ENCODE data around the gene LMO2.

The LMO2 gene

GRCh38 chr11:33887886-33888285 lies 4.0 kb downstream of the LMO2 start:
- DNase-seq (ENCODE audit: low spot score), result no peak

- DNase-seq (ENCODE audit: low spot score), result no peak
Measured at GRCh38 chr11:33885338-33886005, 6.4 kb downstream of the LMO2 start.

GRCh38 chr11:33884601-33885000 lies 7.3 kb downstream of the LMO2 start:
- no peak for DNase-seq (ENCODE audit: low spot score)

GRCh38 chr11:33884035-33884434 lies 7.8 kb downstream of the LMO2 start:
- DNase-seq (ENCODE audit: low spot score), result no peak

DNA sequence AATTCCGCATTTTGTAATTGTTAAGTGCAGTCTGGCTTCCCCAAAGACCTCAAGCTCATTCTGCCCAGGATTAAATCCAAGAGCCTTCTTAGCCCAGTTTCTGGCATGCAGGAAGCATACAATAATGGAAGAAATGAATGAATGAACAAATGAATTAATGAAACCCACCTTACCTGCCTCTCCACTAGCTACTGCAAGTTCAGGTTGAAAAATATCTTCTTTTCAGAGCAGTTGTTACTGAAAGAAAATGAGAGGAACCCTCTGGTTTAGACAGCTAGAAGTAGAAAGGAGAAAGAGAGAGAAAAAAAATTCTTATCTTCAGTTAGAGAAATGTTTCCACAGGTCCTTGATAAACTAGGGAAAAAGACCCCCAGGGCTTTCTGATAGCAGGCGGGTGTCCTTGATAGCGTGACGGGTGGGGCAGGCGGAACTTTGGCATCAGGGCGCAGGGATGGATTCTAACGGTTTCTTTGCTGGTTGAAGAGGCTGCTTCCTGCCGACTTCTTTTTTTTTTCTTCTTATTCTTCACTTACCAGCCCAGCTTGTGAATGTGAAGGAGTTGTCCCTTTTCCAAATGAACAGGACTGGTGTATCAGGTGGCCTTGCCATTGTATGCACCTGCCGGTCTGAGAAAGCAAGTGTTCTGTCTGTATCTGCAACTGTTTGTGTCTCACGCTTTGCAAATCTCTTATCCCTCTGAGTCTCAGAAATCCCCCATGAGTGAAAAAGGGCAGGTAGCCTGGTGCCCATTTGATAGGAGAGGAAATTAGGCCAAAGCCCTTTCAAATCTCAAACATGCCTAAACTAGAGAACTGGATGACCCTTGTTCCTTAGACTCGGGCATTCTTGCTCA lies 10.0 kb downstream of the LMO2 start:
- no peak for DNase-seq (ENCODE audit: low spot score)

- no peak for DNase-seq (ENCODE audit: low spot score)
Measured at GRCh38 chr11:33880979-33881378, 10.9 kb downstream of the LMO2 start.

DNA sequence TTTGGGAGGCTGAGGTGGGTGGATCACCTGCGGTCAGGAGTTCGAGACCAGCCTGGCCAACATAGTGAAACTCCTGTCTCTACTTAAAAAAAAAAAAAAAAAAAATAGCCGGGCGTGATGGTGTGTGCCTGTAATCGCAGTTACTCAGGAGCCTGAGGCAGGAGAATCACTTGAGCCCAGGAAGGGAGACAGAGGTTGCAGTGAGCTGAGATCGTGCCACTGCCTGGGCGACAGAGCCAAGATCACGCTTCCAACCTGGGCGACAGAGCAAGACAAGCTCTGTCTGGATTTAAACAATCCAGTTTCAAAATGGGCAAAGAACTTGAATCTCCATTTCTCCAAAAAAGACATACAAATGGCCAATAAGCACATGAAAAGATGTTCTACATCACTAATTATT lies 12.5 kb downstream of the LMO2 start:
- DNase-seq (ENCODE audit: low spot score), result no peak

GRCh38 chr11:33877038-33877437 lies 14.8 kb downstream of the LMO2 start:
- DNase-seq (ENCODE audit: low spot score), result no peak

DNA sequence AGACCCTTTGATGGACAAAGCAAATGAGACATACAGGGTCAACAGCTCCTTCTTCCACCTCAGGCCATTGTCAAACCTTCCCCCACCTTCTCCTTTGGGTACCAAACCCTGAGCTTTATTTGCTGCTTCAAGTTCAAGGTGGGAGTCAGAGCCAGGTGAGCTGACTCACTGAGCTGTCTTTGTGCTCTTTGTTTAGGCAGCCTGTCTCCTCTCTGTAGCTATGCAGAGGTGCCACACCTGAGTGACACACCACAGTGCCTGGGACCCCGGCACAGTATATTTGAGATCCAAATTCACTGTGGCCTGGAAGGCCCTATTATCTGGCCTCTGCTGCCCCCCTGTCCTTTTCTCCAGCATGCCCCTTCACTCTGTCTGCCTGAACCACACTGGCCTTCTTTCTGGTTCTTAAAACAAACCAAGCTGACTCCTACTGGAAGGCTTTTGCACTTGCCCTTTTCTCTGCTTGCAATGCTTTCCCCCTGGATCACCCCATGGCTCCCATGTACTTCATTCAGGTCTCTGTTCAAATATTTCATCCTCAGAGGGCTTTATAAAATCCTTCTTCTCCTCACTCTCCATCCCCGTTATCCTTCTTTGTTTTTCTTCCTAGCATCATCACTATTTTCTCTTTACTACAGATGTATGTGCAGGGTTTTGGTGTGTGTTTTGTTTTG lies 16.1 kb downstream of the LMO2 start:
- no peak for DNase-seq (ENCODE audit: low spot score)

DNA sequence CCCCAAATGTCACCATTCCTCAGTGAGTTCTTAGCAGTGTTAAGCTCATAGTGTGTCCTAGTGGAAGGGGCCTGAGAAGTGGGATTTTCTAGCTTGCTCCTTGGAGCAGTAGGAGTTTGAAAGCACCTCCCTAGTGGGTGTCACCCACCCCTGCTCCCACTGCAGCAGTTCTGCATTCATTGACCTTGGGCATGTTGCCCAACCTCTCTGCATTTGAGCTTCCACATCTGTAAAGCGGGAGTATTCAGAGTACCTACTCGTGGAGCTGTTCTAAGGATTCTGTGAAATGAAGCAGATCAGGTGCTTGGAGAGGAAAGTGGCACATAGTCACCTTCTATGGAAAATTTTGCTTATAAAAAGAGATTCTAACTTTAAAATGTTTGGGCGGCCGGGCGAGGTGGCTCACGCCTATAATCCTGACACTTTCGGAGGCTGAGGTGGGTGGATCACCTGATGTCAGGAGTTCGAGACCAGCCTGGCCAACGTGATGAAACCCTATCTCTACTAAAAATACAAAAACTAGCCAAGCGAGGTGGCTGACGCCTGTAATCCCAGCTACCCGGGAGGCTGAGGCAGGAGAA lies 16.9 kb downstream of the LMO2 start:
- DNase-seq (ENCODE audit: low spot score), result no peak

GRCh38 chr11:33874433-33874832 lies 17.4 kb downstream of the LMO2 start:
- DNase-seq (ENCODE audit: low spot score), result no peak

GRCh38 chr11:33869481-33870422 lies 22.1 kb downstream of the LMO2 start:
- DNase-seq (ENCODE audit: low spot score), result peak; percentile 54

GRCh38 chr11:33868647-33869461 lies 23.0 kb downstream of the LMO2 start:
- DNase-seq (ENCODE audit: low spot score), result no peak

- DNase-seq (ENCODE audit: low spot score), result no peak
Measured at GRCh38 chr11:33867996-33868646, 23.8 kb downstream of the LMO2 start.

DNA sequence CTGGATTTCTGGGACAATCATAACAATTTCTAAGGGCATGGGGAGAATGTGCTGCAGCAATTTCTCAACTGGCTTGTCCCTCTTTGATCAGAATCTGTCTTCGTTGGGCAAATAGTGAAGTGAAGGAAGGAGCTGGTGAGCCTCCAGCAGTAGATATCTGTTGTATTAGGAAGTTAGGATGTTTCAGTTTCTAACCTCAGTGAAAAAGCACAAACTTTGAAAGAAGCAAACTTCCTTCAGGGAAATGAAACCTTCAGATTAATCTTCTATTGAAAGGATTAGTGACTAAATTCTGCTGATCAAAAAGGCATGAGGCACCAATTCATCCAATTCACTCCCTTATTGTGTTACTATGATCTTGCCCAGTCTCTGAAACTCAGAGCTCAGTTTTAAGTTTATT lies 24.3 kb downstream of the LMO2 start:
- DNase-seq (ENCODE audit: low spot score), result no peak

- no peak for DNase-seq (ENCODE audit: low spot score)
Measured at GRCh38 chr11:33866936-33867335, 24.9 kb downstream of the LMO2 start.

- no peak for DNase-seq (ENCODE audit: low spot score)
Measured at GRCh38 chr11:33864479-33864878, 27.4 kb downstream of the LMO2 start.

DNA sequence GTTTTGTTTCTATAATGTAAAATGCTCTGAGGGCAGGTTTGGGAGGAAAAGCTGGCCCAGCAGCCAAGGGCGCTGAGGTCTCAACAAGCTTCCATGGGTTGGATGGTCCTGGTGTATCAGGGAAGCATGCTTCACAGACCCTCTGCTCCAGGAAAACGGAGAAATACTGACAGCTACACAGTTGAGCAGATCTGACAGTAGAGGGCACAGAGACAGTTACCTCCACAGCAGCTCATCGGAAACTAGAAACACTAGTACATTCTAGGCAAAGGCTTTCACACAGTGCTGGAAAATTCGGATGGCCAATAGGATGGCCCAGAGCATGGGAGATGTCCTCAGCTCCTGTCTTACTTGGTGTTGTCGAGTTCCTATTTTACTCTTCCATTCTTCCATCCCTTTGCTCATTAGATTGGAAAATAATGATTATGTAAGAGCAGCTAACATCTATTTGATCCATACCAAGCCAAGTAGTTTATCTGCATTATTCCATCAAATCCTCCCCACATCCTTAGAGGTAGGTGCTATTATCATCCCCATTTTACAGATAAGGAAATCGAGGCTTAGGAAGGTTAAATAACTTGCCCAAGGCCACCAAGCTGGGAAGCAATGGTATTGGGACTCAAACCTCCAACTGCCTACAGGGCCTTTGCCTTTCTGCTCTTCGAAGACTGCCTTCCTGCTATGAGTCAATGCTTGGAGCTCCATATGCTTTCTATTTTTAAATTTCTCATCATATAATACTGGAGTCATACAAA lies 28.3 kb downstream of the LMO2 start:
- no peak for DNase-seq (ENCODE audit: low spot score)

- DNase-seq (ENCODE audit: low spot score), result no peak
Measured at GRCh38 chr11:33861941-33862589, 29.8 kb downstream of the LMO2 start.
